CD4-positive, alpha-beta T cell treated with Interleukin-17A for 1 hour (primary cell): ENCODE results near the gene ZNF780B.
A peak's percentile ranks its signal among the peaks of the same experiment; 100 is the strongest.

Experiments
- DNase-seq: peaks from one replicate; pipeline ENCODE4 v3.0.0-alpha.2; 2020

Gene ZNF780B

DNA sequence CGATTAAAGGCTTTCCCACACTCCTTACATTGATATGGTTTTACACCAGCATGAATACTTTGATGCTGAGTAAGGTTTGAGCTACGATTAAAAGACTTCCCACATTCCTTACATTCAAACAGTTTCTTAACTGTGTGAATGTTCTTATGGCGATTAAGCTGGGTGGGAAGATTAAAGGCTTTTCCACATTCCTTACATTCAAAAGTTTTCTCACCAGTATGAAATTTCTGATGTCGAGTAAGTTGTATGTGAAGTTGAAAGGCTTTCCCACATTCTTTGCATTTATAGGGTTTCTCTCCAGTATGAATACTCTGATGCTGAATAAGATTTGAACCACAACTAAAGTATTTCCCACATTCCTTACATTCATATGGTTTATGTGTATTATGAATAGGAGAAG, 20.0 kb downstream of the ZNF780B start:
- DNase-seq: no peak

DNA sequence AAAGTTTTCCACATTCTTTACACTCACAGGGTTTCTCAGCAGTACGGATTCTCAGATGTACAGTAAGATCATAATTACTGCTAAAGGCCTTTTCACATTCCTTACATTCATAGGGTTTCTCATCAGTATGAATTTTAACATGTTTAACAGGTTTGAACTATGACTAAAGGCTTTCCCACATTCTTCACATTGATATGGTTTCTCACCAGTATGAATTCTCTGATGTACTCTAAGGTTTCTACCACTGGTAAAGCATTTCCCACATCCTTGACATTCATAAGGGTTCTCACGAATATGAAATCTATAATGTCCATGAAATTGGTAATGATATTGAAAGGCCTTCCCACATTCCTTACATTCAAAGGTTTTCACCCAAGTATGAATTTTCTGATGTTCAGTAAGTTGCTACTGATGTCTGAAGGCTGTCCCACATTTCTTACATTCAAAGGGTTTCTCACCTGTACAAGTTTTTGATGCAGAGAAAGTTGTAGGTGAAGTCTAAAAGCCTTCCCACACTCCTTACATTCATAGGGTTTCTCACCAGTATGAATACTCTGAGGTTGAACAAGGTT, 22.0 kb downstream of the ZNF780B start:
- DNase-seq: no peak

DNA sequence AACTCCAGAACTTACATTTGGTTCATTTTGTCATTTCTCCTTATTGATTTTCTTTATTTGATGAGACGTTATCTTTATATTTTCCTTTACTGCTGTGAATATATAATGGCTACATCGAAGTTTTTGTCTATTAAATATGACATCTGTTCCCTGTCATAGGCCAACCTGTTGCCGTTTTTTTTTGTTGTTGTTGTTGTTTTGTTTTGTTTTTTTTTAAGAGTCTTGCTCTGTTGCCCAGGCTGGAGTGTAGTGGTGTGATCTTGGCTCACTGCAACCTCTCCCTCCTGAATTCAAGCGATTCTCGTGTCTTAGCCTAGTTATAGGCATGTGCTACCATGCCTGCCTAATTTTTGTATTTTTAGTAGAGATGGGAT, 29.4 kb downstream of the ZNF780B start:
- no peak for DNase-seq

DNA sequence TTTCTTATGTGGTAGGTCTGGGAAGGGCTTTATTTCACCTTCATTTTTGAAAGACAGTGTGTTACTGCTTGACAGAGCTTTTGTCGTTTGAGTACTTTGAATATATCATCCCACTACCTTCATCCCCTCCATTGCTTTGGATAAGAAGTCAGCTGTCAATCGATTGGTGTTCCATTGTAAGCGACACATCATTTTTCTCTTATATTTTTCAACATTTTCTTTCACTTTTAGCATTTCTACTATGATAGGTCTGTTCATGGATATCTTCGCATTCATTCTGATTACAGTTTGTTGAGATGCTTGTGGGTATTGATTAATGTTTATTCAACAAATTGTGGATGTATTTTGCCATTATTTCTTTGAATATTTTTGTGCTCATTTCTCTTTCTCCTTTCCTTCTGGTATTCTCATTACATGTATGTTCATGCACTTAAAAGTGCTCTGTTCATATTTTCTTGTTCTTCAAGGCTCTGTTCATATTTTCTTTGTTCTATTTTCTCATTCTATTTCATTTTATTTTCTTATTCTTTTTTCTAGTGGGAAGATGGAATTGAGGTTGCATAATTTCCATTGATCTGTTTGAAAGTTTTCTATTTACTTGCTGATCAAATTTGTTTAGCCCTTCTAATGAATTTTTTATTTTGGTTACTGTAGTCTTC, 30.0 kb downstream of the ZNF780B start:
- DNase-seq: no peak

DNA sequence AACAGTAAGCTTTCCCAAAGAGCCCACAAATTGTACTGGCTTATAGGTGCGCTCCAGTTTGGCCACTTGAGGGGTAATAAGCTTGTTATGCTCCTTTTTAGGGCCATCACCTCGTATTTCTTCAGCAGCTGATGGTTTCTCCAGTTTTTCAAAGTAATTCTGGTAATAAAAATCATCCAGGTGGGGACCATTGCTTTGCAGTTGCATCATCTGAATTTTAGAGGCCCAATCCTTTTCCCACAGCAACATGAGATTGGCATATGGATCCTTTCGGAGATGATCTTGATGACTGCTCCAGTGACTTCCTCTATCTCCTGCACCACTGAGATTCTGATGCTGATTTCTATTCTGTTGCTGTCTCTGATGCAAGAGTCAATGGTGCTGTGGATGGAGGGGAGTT, 32.1 kb downstream of the ZNF780B start:
- DNase-seq: no peak

DNA sequence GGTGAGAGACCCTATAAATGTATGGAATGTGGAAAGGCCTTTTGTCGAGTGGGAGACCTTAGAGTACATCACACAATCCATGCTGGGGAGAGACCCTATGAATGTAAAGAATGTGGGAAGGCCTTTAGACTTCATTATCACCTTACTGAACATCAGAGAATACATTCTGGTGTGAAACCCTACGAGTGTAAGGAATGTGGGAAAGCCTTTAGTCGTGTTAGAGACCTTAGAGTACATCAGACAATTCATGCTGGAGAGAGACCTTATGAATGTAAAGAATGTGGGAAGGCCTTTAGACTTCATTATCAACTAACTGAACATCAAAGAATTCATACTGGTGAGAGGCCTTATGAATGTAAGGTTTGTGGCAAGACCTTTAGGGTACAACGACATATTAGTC, 42.0 kb downstream of the ZNF780B start:
- DNase-seq: no peak

DNA sequence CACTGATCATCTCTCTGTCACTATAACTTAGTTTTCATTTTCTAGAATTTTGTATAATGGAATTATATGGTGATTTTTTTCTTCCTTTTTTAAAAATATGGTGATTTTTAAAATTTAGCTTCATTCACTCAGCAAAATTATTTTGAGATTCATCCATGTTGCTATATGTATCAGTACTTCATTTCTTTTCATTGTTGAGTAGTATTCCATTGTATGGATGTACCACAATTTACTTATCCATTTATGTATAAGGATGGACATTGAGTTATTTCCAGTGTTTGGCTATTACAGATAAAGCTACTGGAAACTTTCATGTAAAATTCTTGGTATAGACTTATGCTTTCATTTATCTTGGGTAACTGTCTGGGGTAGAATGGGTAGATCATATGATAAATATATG, 46.4 kb downstream of the ZNF780B start:
- no peak for DNase-seq

DNA sequence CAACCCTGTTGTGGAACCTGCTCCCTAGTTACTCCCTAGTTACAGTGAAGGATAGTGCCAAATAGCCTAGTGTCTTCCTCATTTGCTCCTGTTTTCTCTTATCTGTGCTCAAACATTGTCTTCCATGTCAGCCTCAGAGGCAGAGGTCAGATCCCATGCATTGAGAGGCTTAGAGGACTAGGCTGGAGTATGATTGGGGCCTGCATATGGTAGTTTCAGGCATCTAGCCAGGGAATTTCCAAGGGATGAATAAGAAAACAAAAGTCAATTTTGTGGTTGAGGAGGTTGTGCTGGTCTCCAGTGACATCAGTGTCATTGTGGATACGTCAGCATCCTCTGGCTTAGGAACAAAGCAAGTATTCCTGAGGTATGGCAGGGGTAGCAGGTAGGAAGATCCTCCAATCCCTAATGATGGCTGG, 49.7 kb downstream of the ZNF780B start:
- DNase-seq: no peak

DNA sequence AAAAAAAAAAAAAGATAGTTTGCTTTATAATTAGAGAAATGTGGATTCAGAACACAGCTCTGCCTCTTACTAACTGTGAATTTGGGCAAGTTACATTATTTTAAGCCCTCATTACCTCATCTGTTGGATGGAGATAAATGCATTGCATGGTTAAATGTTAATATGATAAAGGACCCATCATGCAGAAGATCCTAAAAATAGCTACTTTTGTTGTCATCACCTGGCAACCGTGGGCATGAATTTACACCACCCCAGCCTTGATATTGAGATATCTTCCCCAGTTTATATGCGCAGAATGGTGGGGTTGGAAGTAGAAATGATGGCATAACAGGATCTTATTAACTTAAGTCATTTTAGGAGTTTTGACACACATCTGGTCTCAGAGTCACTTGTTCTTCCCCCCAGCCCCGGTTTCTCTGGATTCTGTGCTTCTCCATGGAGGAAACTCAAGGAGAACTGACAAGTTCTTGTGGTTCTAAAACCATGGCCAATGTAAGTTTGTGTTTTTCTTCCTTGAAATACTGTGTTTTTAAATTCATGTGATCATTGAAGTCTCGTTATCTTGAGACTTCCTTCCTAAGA, 50.2 kb downstream of the ZNF780B start:
- DNase-seq: no peak

DNA sequence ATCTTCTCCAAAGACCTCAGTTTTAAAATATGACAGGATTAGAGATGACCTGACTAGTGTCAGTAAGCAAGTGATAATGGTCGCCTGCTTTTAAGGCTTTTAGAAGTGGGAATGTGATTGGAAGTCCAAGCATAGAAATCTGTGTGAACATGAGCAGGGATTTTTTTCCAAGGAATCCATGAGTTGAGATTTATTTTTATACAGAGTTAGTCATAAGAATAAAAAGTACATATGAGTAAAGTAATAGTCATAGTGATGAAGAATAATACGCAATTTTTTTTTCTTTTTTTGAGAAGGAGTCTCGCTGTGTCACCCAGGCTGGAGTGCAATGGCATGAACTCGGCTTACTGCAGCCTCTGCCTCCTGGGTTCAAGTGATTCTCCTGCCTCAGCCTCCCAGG, 57.5 kb downstream of the ZNF780B start:
- no peak for DNase-seq

DNA sequence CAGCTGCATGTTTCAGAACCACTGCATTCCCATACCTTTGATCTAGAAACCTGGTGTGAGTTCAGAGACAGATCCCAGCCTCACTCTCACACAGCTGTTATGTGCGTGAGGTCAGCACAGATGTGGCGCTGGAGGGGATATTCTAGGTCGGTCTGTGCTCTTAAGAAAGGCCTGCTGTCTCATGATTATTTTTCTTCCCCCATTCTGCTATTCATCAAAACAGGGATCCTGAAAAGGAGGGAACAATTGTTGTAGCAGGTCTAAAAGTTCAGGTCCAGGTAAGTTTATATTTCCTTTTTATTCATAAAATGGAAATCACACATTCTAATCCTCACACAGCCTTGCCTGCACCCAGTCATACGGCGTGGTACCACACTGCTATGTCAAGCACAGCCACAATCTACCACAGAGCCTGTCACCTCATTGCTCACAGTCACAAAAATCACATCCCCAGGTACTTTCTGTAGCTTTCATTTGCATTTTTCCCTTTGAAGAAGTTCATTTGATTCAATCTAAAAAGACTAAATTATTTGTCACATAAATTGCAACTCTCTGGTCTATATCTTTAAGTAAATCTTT, 58.3 kb downstream of the ZNF780B start:
- DNase-seq: no peak

DNA sequence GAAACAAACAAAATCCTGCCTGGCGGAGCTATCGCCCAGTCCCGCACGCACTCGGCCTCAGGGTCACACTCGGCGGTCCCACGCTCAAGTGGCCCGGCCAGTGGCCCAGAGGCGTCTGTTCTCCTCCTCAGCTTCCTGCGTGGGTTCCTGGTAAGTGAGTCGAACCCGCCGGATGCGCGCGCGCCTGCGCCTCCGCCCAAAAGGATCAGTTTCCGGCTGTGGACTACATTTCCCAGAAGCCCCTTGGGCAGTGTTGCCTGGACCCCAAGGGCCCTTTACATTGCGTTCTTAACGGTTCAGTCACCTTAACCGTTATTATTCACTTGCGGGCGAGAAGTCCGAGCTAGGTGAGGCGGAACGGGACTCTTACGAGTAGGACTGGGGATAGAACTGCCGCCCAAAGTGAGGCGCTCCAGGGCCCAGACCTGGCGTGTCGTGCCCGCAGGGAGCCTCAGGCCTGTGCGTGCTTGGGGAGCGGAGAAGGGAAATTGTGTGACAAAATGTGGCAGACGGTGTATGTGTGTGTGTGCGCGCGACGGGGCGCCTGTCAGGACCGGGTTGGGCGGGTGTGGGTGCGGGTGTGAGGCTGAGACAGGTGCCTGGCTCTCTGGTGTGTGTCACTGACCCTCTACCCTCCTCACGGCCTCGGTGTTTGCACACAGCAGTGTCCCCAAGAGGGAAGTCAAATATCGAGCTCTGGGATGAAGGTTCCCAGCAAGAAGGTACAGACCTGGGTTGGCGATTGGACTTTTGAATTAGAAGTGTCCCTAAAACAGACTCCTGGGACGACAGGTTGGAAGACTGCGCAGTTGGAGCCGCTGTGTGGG, 59.0 kb downstream of the ZNF780B start, which contains the start of gene ZNF546:
Gene ZNF546, plus strand, starts transcription at position 250 of the 827 bp plus-strand sequence. CDS start 1,267 bp downstream, outside the sequence.
- DNase-seq: peak; percentile 94

DNA sequence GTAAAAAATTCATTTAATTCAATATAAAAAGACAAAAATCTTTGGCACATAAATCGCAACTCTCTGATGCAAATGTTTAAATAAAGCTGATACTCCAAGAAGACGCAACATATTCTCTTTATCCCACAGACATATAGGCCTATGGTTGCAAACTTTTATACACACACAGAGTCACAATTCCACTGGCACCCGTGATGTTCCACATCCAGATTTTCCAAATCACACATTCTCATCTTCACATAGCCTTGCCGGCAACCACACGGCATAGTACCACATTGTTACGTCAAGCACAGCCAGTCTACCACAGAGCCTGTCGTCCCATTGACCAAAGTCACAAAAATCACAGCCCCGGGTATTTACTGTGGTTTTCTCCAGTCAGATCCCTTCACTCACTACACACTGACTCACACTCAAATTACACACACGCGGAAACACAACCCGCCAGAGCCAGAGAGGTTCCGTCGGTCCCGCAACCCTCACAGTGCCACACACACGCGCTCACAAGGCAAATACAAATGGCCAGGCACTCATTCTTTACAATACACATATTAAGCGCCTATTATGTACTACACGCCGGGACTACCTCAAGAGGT, 59.7 kb downstream of the ZNF780B start:
- peak; percentile 62 for DNase-seq

DNA sequence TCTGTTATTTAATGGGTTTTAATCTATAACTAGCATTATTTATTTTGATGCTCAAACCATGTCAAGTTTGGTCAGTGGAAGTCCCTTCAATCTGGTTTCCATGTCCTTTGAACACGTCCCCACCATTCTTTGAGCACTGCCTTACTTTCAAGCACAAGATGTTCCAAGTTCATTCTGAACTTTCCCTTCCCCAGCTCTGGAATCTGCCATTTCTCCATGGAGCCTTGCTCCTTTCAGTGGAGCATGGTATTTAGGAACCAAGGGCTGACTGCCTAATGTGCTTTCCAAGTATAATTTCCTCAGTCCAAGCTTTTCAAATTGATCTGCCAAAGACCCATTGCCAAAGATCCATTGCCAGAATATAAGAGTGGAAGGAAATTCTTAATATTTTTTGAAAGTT, 60.2 kb downstream of the ZNF780B start:
- no peak for DNase-seq

DNA sequence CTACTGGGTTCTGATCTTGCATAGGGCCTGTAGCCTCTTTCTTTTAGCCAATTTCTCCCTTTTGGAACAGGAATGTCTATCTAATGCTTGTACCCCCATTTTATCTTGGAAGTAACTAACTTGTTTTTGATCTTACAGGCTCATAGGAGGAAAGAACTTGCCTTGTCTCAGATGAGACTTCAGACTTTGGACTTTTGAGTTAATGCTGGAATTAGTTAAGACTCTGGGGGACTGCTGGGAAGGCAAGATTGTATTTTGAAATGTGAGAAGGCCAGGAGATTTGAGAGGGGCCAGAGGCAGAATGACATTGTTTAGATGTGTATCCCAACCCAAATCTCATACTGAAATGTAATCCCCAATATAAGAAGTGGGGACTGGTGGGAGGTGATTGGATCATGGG, 61.7 kb downstream of the ZNF780B start:
- no peak for DNase-seq

DNA sequence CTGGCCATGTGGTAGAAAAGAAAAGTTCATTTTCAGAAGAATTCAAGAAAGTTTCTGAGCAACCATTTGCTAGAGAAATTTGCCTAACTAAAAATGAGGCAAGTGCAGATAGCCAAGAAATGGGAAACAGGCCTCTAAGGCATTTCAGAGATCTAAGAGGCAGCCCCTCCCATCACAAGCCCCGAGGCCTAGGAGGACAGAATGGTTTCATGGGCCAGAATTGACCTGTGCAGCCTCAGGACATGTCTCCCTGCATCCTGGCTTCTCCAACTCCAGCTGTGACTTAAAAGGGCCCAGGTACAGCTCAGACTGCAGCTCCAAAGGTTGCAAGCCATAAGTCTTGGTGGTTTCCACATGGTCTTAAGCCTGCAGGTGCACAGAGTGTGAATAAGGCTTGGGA, 62.4 kb downstream of the ZNF780B start:
- no peak for DNase-seq

DNA sequence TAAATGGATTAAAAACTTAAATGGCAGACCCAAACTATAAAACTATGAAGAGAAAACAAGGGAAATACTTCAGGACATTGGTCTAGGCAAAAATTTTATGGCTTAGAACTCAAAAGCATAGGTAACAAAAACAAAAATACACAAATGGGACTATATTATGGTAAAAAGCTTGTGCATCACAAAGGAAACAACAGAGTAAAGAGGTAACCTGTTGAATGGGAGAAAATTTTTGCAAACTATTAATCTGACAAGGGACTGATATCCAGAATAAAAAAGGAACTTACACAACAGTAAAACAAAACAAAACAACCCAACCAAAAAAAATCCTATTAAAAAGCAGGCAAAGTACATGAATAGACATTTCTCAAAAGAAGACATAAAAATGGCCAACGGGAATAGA, 68.4 kb downstream of the ZNF780B start:
- no peak for DNase-seq

DNA sequence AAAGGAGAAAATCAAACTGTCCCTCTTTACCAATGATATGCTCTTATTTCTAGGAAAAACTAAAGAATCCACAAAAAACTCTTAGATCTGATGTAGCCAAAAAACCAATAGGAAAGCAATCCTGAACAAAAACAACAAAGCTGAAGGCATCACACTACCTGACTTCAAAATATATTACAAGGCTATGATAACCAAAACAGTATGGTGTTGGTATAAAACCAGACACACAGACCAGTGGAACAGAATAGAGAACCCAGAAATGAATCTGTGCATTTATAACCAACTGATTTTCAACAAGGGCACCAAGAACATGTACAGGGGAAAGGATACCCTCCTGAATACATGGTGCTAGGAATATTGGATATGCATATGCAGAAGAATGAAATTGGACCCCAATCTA, 68.9 kb downstream of the ZNF780B start:
- no peak for DNase-seq

DNA sequence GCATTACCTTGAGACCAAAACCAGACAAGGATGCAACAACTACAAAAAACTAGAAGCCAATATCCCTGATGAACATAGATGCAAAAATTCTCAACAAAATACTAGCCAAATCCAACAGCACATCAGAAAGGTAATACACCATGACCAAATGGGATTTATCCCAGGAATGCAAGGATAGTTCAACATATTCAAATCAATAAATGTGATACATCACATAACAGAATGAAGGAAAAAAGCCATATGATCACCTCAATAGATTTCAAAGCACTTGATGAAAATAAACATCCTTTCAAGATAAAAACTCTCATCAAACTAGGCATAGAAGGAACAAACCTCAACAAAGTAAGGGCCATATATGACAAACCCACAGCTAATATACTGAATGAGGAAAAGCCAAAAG, 69.4 kb downstream of the ZNF780B start:
- DNase-seq: no peak

DNA sequence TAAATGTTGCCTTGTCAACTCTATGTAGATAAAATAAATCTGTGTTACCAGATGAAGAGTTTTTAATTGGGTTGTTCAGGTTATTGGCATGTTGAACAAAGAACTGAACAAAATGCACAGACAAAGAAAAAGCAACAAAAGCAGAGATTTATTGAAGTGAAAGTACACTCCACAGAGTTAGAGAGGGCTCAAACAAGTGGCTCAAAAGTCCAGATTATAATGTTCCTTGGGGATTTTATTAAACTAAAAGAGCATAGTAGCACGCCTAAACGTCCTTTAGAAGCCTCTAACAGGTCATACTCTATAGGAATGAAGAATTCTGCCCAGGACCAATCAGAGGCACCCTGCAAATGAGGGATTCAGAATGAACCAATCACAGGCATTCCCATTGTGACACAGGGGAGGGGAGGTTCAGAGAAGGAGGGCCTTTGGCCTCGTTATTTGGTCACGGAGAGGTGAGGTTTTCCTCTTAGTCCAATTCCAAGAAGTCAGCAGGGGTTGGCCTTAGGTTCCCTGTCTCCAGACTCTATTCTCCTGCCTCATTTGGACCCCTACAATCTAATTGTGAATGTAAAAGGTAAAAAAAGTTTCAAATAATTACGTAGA, 72.2 kb downstream of the ZNF780B start:
- no peak for DNase-seq

DNA sequence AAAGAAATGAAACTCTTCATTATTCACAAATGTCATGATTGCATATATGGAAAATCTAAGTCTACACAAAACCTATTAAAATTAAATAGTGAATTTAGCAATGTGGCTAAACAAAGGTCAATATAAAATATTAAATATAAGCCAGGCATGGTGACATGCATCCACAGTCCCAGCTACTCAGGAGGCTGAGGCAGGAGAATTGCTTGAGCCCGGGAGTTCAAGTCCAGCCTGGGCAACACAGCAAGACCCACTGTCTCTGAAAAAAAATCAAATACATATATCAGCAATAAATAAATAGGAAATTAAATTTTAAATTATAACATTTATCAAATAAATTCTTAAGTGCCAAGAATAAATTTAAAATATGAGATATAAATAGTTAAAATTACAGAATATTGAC, 73.1 kb downstream of the ZNF780B start:
- no peak for DNase-seq
